NB4 (cell line): Measurements from ENCODE around the gene RAB1B.
"Not testable (repeated sequence)": the region's sequence is repeated elsewhere in the genome, so short reads cannot be mapped to it uniquely, and the experiment has no call there.

Experiments used
- DNase-seq: peaks from one replicate; pipeline ENCODE4 v3.0.0; 2010; ENCODE audit warnings: low read depth
- H3K4me3 ChIP-seq: one replicate; pipeline ENCODE4 v1.5.1; 2011; ENCODE audit warnings: mild to moderate bottlenecking, low read depth, low read length, moderate library complexity
- CTCF ChIP-seq: IDR thresholded peaks from one replicate; pipeline ENCODE4 v1.5.1; 2012; ENCODE audit warnings: low read depth, low read length
- MAX ChIP-seq: IDR thresholded peaks from 2 replicates; pipeline ENCODE4 v1.6.1; 2011; ENCODE audit warnings: low read depth, low read length
- MYC ChIP-seq: IDR thresholded peaks from 2 replicates; pipeline ENCODE4 v1.6.1; 2011; ENCODE audit warnings: low read depth, low read length
- POLR2A ChIP-seq: IDR thresholded peaks from 2 replicates; pipeline ENCODE4 v1.6.1; 2011; ENCODE audit warnings: mild to moderate bottlenecking; ENCODE audit not compliant: insufficient read length; ENCODE audit errors: extremely low read depth

RAB1B gene

DNA sequence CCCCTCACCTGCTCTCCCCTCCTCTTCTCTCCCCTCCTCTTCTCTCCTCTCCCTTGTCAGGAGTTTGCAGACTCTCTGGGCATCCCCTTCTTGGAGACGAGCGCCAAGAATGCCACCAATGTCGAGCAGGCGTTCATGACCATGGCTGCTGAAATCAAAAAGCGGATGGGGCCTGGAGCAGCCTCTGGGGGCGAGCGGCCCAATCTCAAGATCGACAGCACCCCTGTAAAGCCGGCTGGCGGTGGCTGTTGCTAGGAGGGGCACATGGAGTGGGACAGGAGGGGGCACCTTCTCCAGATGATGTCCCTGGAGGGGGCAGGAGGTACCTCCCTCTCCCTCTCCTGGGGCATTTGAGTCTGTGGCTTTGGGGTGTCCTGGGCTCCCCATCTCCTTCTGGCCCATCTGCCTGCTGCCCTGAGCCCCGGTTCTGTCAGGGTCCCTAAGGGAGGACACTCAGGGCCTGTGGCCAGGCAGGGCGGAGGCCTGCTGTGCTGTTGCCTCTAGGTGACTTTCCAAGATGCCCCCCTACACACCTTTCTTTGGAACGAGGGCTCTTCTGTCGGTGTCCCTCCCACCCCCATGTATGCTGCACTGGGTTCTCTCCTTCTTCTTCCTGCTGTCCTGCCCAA is 7.7 kb downstream of the RAB1B start:
- TF ChIP-seq POLR2A (no peak), MAX (no peak), MYC (no peak), CTCF (no peak)

GRCh38 chr11:66276619-66277018 is 8.2 kb downstream of the RAB1B start:
- DNase-seq, H3K4me3 ChIP-seq: not testable (repeated sequence)

More for the DNA sequence above, 7.7 kb downstream of the RAB1B start:
- H3K4me3 ChIP-seq = no peak overlapping the region
- DNase-seq = no peak

- H3K4me3 ChIP-seq, DNase-seq: not testable (repeated sequence)
These were observed 8.6 kb downstream of the RAB1B start for GRCh38 chr11:66277064-66277463.

DNA sequence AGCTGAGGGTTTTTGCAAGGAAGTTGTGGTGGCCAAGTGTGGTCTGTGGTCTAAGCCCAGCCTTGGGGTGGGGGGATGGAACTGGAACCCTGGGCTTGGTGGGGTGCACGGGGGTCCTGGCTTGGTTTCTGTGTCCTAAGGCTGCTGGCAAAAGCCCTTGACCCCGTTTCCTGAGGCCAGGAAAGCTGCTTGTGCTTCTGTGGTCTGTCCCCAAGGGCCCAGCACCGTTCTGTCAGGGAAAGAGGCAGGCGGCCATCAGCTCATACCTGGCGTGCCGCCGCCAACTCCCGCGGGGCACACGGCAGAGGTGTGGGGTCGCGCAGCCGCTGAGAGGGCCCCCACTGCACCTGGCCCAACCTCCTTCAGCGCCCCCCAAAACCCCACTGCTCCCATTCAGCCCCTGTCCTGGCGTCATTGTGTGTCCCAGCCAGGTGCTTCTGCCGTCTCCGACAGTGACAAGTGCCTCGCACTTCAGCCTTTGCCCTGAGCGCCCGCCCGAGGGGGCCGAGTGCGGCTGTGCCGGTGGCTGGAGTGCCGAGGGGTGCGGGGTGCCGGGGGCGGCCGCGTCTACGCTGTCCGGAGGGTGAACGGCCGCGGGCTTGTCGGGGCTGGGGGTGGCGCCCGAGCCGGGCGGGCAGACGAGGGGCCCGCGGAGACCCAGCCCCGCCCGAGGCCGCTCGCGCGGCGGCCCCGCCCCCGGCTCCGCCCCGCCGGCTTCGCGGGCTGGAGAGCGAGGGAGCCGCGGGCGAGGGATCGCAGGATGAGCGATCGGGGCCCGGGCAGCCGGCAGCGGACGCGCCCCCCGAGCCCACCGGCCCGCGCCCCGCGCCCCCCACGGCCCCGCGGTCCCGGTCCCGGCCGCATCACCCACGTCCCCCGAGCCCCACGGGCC is 9.3 kb downstream of the RAB1B start, which contains the start of gene CNIH2:
TSS of gene CNIH2 (plus strand) at position 705 of the 892 bp plus-strand sequence. CDS start 282 bp downstream, outside the sequence.
- H3K4me3 ChIP-seq = no peak within 1 kb of the TSS
- TF ChIP-seq POLR2A (no peak), CTCF (no peak), MYC (0 out of 2 replicates have a peak, but pooled peaks have one; percentile 24), MAX (peak; percentile 17; the same call in 1 of the 2 replicates)
- peak; percentile 64 for DNase-seq

DNA sequence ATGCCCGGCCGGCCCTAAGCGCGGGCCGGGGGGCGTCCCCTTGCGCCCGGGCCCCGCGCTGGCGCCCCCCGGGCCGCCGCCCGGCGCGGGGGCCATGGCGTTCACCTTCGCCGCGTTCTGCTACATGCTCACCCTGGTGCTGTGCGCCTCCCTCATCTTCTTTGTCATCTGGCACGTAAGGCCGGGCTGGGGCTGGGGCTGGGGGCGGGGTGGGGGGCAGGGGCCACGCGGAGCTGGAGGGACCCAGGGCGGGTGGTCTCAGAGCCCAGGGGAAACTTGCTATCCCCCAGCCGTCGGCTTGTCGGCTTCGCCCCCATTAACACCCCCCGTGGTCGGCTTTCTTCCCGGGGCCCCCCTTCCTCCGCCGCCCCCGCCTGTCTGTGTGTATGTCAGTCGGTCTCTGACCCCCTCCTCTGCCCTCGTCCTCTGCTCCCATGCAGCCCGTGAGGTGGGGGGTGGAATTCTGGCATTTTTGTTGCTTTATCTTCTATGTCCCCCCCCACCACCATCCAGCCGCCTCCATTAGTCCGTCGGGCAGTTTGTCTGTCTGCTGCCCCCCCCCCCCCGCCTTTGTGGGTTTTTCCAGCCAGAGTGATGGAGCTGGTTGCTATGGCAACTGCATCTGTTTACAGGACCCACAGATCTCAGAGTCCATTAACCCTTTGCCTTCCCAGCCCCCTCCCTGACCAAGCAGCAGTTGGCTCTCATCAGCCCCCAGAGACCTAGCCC is 10.1 kb downstream of the RAB1B start:
- no peak overlapping the region for H3K4me3 ChIP-seq
- TF ChIP-seq POLR2A = no peak
- TF ChIP-seq MYC = no peak
- no peak for TF ChIP-seq MAX
- no peak for TF ChIP-seq CTCF
- peak; percentile 43 for DNase-seq

- no peak for TF ChIP-seq CTCF
- DNase-seq = no peak
- no peak overlapping the region for H3K4me3 ChIP-seq
These were observed 10.8 kb downstream of the RAB1B start for GRCh38 chr11:66279092-66279734.
